WTC11 (cell line): ENCODE measurements around the gene ZNF407.

Source experiments
- CTCF ChIP-seq: fragments of 200-600 bp; IDR thresholded peaks from 2 replicates; pipeline ENCODE4 v1.8.0; 2022; ENCODE audit warnings: antibody characterized with exemption
- IRF2 ChIP-seq: sonication (generic); formaldehyde crosslinking; IDR thresholded peaks from 2 replicates; pipeline ENCODE4 v1.8.0; 2022; ENCODE audit warnings: low read depth, missing genetic modification reagents, borderline replicate concordance
- MAX ChIP-seq: sonication (generic); formaldehyde crosslinking; IDR thresholded peaks from 2 replicates; pipeline ENCODE4 v1.8.0; 2022; ENCODE audit warnings: mild to moderate bottlenecking, missing genetic modification reagents
- MYBL2 ChIP-seq: sonication (generic); formaldehyde crosslinking; IDR thresholded peaks from 2 replicates; pipeline ENCODE4 v1.8.1; 2023; ENCODE audit warnings: mild to moderate bottlenecking, moderate library complexity, missing genetic modification reagents
- PRDM15 ChIP-seq: sonication (generic); formaldehyde crosslinking; IDR thresholded peaks from 2 replicates; pipeline ENCODE4 v1.8.0; 2022; ENCODE audit warnings: missing genetic modification reagents
- USF2 ChIP-seq: sonication (generic); formaldehyde crosslinking; IDR thresholded peaks from 2 replicates; pipeline ENCODE4 v1.8.1; 2023; ENCODE audit warnings: mild to moderate bottlenecking, missing genetic modification reagents, moderate library complexity

GRCh38 chr18:74732380-74732779, 134.7 kb downstream of the ZNF407 start:
- TF ChIP-seq MAX (CRISPR knock-in tag): no peak
- no peak for TF ChIP-seq CTCF
- TF ChIP-seq PRDM15 (CRISPR knock-in tag): no peak
- no peak for TF ChIP-seq IRF2 (CRISPR knock-in tag)
- TF ChIP-seq USF2 (CRISPR knock-in tag): no peak
- TF ChIP-seq MYBL2 (CRISPR knock-in tag): no peak
